H1 (cell line): Measurements from ENCODE around the gene ARHGEF4. TPM values are rescaled to one million over a fixed set of nuclear protein-coding genes. Genes with fewer than 3 reads are reported as not detected.
"Not testable (repeated sequence)": the region's sequence is repeated elsewhere in the genome, so short reads cannot be mapped to it uniquely, and the experiment has no call there.

Experiments
- CTCF ChIA-PET: fragments of 300-600 bp; sonication (Branson Sonifier 250); formaldehyde crosslinking; loops from one replicate; lab custom pipeline; 2021; ENCODE audit not compliant: partially characterized antibody; lab: Charles Lee
- POLR2A ChIA-PET: fragments of 300-600 bp; sonication (Branson Sonifier 250); formaldehyde crosslinking; loops from one replicate; lab custom pipeline; 2021; ENCODE audit warnings: inconsistent platforms; ENCODE audit not compliant: partially characterized antibody; lab: Charles Lee
- DNase-seq, 2 experiments: peaks; one replicate each; pipeline versions ENCODE4 v3.0.0 to v3.0.0-alpha.2; 2010 to 2022; ENCODE audit warnings: low spot score in 2 of 2, low read depth in 1 of 2, mixed read lengths in 1 of 2
- FAIRE-seq: peaks from 2 replicates; lab custom pipeline; 2011; peaks lifted over from hg19 to GRCh38; lab: Jason Lieb, UNC
- H2AFZ ChIP-seq: 2 replicates; pipeline ENCODE4 v1.8.1; 2012; ENCODE audit warnings: low read length, inconsistent platforms
- H2AK5ac ChIP-seq: 2 replicates; pipeline ENCODE4 v1.6.1; 2013; ENCODE audit warnings: low read depth, low read length
- H2BK120ac ChIP-seq: replicated peaks from 2 replicates; pipeline ENCODE3; 2013; ENCODE audit warnings: low read depth, low read length, inconsistent platforms
- H2BK12ac ChIP-seq: 2 replicates; pipeline ENCODE4 v1.6.1; 2013; ENCODE audit warnings: low read depth, low read length
- H2BK15ac ChIP-seq: 2 replicates; pipeline ENCODE4 v1.6.1; 2013; ENCODE audit warnings: low read length
- H2BK20ac ChIP-seq: 2 replicates; pipeline ENCODE4 v1.6.1; 2013; ENCODE audit warnings: low read length
- H2BK5ac ChIP-seq: 2 replicates; pipeline ENCODE4 v1.6.1; 2013; ENCODE audit warnings: low read depth, low read length
- H3K14ac ChIP-seq: 2 replicates; pipeline ENCODE4 v1.6.1; 2013; ENCODE audit warnings: inconsistent platforms; ENCODE audit not compliant: insufficient read length
- H3K18ac ChIP-seq: 2 replicates; pipeline ENCODE4 v1.6.1; 2013; ENCODE audit warnings: low read length; ENCODE audit errors: extremely low read depth
- H3K23ac ChIP-seq: 2 replicates; pipeline ENCODE4 v1.6.1; 2013; ENCODE audit warnings: inconsistent platforms; ENCODE audit not compliant: insufficient read length
- H3K23me2 ChIP-seq: 2 replicates; pipeline ENCODE4 v1.6.1; 2013; ENCODE audit warnings: low read depth, low read length
- H3K27ac ChIP-seq: 2 replicates; pipeline ENCODE4 v1.6.1; 2011; ENCODE audit warnings: low read depth, low read length, inconsistent platforms
- H3K27me3 ChIP-seq, 4 experiments: replicated peaks in 1 of 4; 1 replicate in 1 of 4; 2 replicates in 3 of 4; pipeline versions ENCODE4 v1.6.1 to v1.8.1; 2011 to 2013; ENCODE audit warnings: low read length in 3 of 4, mild to moderate bottlenecking in 3 of 4, inconsistent platforms in 2 of 4, mixed read lengths in 2 of 4, moderate library complexity in 1 of 4; ENCODE audit not compliant: control insufficient read depth in 3 of 4, insufficient read depth in 3 of 4; ENCODE audit errors: extremely low read depth in 1 of 4
- H3K36me3 ChIP-seq, 4 experiments: 2 replicates each; pipeline versions ENCODE4 v1.6.1 to v1.8.1; 2011 to 2013; ENCODE audit warnings: mild to moderate bottlenecking in 4 of 4, low read length in 3 of 4, moderate library complexity in 2 of 4, control low read depth in 1 of 4, inconsistent platforms in 1 of 4; ENCODE audit not compliant: insufficient read depth in 4 of 4, control insufficient read depth in 2 of 4
- H3K4ac ChIP-seq: replicated peaks from 2 replicates; pipeline ENCODE3; 2013; ENCODE audit warnings: low read length, low read depth, mixed read lengths, inconsistent platforms; ENCODE audit not compliant: insufficient read length
- H3K4me1 ChIP-seq, 4 experiments: replicated peaks in 1 of 4; 1 replicate in 1 of 4; 2 replicates in 3 of 4; pipeline versions ENCODE4 v1.6.1 to v1.8.1; 2011 to 2013; ENCODE audit warnings: low read length in 3 of 4, inconsistent platforms in 2 of 4, mixed read lengths in 1 of 4; ENCODE audit not compliant: insufficient read depth in 4 of 4, control insufficient read depth in 3 of 4
- H3K4me2 ChIP-seq, 2 experiments: 2 replicates each; pipeline versions ENCODE4 v1.6.1 to v1.8.1; 2011 to 2013; ENCODE audit warnings: low read depth in 2 of 2, low read length in 2 of 2, control low read depth in 1 of 2, inconsistent platforms in 1 of 2, mild to moderate bottlenecking in 1 of 2; ENCODE audit not compliant: insufficient read depth in 1 of 2
- H3K4me3 ChIP-seq, 4 experiments: fragments of 200-600, 300-600 bp in 1 of 4; sonication (generic), shearing (Covaris generic), sonication (Bioruptor Twin) in 1 of 4; 2 replicates each; pipeline versions ENCODE4 v1.5.1 to v1.8.1; 2011 to 2016; ENCODE audit warnings: low read length in 4 of 4, low read depth in 3 of 4, control low read depth in 2 of 4, inconsistent platforms in 2 of 4, mild to moderate bottlenecking in 2 of 4, mixed read lengths in 1 of 4, moderate library complexity in 1 of 4; ENCODE audit not compliant: insufficient read depth in 2 of 4; ENCODE audit errors: extremely low read depth in 1 of 4
- H3K56ac ChIP-seq: replicated peaks from 2 replicates; pipeline ENCODE3; 2013; ENCODE audit warnings: low read depth, mild to moderate bottlenecking, mixed read lengths, low read length, inconsistent platforms; ENCODE audit not compliant: insufficient read length
- H3K79me1 ChIP-seq: 2 replicates; pipeline ENCODE4 v1.6.1; 2013; ENCODE audit warnings: low read depth, low read length, control low read depth
- H3K79me2 ChIP-seq, 2 experiments: 2 replicates each; pipeline versions ENCODE4 v1.6.1 to v1.8.1; 2012 to 2013; ENCODE audit warnings: low read length in 2 of 2, mild to moderate bottlenecking in 2 of 2, inconsistent platforms in 1 of 2; ENCODE audit not compliant: insufficient read depth in 2 of 2, control insufficient read depth in 1 of 2
- H3K9ac ChIP-seq, 4 experiments: replicated peaks in 1 of 4; 1 replicate in 1 of 4; 2 replicates in 3 of 4; pipeline versions ENCODE4 v1.6.1 to v1.8.1; 2011 to 2013; ENCODE audit warnings: low read depth in 3 of 4, low read length in 3 of 4, control low read depth in 2 of 4, mild to moderate bottlenecking in 2 of 4, moderate library complexity in 2 of 4, inconsistent platforms in 1 of 4; ENCODE audit errors: extremely low read depth in 1 of 4
- H3K9me3 ChIP-seq, 2 experiments: 2 replicates each; pipeline versions ENCODE4 v1.6.1 to v1.8.1; 2012 to 2013; ENCODE audit warnings: mild to moderate bottlenecking in 2 of 2, moderate library complexity in 2 of 2, control low read depth in 1 of 2, inconsistent platforms in 1 of 2, low read depth in 1 of 2, low read length in 1 of 2, mixed read lengths in 1 of 2; ENCODE audit not compliant: insufficient read depth in 2 of 2
- H4K20me1 ChIP-seq, 2 experiments: replicated peaks in 1 of 2; 2 replicates each; pipeline versions ENCODE3 to v1.8.1; 2011 to 2013; ENCODE audit warnings: inconsistent platforms in 2 of 2, low read length in 2 of 2, mild to moderate bottlenecking in 1 of 2; ENCODE audit not compliant: insufficient read depth in 2 of 2, control insufficient read depth in 1 of 2
- H4K5ac ChIP-seq: 2 replicates; pipeline ENCODE4 v1.6.1; 2013; ENCODE audit warnings: low read length, low read depth, mixed read lengths, inconsistent platforms; ENCODE audit not compliant: insufficient read length
- H4K8ac ChIP-seq: 2 replicates; pipeline ENCODE4 v1.8.0; 2013; ENCODE audit warnings: mild to moderate bottlenecking, moderate library complexity, low read length, inconsistent platforms; ENCODE audit not compliant: insufficient read depth; ENCODE audit errors: extremely low read depth
- H4K91ac ChIP-seq: replicated peaks from 2 replicates; pipeline ENCODE3; 2013; ENCODE audit warnings: low read length, mixed read lengths, inconsistent platforms; ENCODE audit not compliant: insufficient read length
- CBX8 ChIP-seq: fragments of 300-800, 300-1000 bp; sonication (generic); IDR thresholded peaks from 2 replicates; pipeline ENCODE4 v1.7.1; 2016; ENCODE audit warnings: low read depth, low read length, borderline replicate concordance
- HDAC6 ChIP-seq: IDR thresholded peaks from one replicate; pipeline ENCODE4 v1.7.1; 2012; ENCODE audit warnings: low read depth, mild to moderate bottlenecking, inconsistent platforms, low read length, moderate library complexity
- WGBS, 2 experiments: shearing (Covaris generic) in 1 of 2; methylation state at CpG; one replicate each; pipeline versions ENCODE4 v1.1.6 to v1.1.7; 2013 to 2015; ENCODE audit warnings: low lambda C conversion rate in 2 of 2, mixed read lengths in 2 of 2, inconsistent platforms in 1 of 2, low coverage in 1 of 2, missing lambda C conversion rate in 1 of 2; ENCODE audit not compliant: insufficient replicate concordance in 2 of 2, insufficient coverage in 1 of 2, insufficient read length in 1 of 2; ENCODE audit errors: extremely low coverage in 1 of 2, missing lambda C conversion rate in 1 of 2; 5-methylcytosine and 5-hydroxymethylcytosine counted together
- polyA plus RNA-seq, 7 experiments: library from polyadenylated mRNA; depleted of rRNA in 3 of 7; stranded (reverse) in 5 of 7; unstranded in 2 of 7; fragments of >200 nt in 5 of 7; fragments of 200-250 nt in 2 of 7; gene quantifications; 1 replicate in 5 of 7; 2 replicates in 1 of 7; 4 replicates in 1 of 7; pipeline versions ENCODE4 v1.2.1 to v1.2.3, GENCODE V29; 2011 to 2013; ENCODE audit warnings: missing spikeins in 2 of 7, mixed read lengths in 2 of 7
- total RNA-seq: library from RNA; stranded (reverse); fragmentation: NEBNext Ultra II Directional; extraction: Animal tissue kit (Norgen Biotek cat#: 25700); gene quantifications from 2 replicates; pipeline ENCODE4 v1.2.1, GENCODE V29; 2021

Gene ARHGEF4
- total and polyA plus RNA-seq, 2 of the 8 experiments (the other 6 are each of a cell fraction or from before 2014, with no cell fraction given), result 10.6 to 14.6 TPM

DNA sequence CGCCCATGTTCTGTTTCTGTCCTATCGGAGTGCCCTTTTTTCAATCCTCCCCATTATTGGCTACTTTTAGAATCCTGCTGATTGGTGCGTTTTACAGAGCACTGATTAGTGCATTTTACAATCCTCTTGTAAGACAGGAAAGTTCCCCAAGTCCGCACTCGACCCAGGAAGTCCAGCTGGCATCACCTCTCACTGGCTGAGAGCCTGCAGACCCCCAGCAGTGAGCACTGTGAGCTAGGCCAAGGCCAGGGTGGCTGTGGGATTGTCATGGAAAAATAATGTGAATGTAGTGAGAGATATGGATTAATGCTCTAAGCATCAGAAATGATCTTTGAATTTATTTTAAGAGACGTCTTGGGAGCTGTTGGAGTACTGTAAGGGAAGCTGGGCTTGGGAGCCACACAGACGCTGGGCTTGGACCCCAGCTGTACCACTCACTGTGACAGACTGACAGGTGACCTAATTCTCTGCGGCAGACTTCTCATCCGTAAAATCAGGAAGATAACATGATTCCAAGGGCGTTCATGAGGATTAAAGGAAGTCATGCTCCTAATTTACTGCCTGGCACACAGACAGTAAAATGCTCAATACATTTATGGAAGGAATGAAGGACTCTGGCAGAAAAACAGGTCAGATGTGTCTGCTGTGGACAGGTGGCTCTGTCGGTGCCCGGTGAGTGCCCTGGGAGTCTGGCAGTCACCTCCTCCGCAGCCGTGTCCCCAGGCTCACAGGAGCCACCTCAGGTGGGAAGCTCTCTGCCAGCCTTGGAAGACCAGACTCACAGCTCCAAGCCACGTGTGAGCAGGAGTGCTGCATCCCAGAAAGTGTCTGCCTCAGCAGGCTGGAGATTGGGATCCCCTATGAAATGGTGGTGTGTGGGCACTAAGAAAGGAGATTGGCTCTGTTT lies 151.1 kb downstream of the ARHGEF4 start (continued):
- TF ChIP-seq HDAC6, result no peak
- no peak for TF ChIP-seq CBX8

DNA sequence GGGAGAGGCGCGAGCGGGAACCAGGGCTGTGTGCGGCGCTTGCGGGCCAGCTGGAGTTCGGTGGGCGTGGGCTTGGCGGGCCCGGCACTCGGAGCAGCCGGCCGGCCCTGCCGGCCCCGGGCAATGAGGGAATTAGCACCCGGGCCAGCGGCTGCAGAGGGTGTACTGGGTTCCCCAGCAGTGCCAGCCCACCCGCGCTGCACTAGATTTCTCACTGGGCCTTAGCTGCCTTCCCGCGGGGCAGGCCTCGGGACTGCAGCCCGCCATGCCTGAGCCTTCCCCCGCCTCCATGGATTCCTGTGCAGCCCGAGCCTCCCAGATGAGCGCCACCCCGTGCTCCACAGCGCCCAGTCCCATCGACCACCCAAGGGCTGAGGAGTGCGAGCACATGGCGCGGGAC lies 154.7 kb downstream of the ARHGEF4 start:
- H3K56ac ChIP-seq, H2BK5ac ChIP-seq, H4K20me1 ChIP-seq, H3K79me1 ChIP-seq, H3K27me3 ChIP-seq, H2BK15ac ChIP-seq, H2AK5ac ChIP-seq, H2BK12ac ChIP-seq, H4K8ac ChIP-seq, H3K14ac ChIP-seq, H4K5ac ChIP-seq, H3K27ac ChIP-seq, H3K23me2 ChIP-seq, H3K4ac ChIP-seq, H3K9ac ChIP-seq, DNase-seq, H4K91ac ChIP-seq, H3K4me3 ChIP-seq, H3K23ac ChIP-seq, H2BK20ac ChIP-seq, H3K18ac ChIP-seq, H2AFZ ChIP-seq, H3K4me1 ChIP-seq, H2BK120ac ChIP-seq, H3K36me3 ChIP-seq, H3K79me2 ChIP-seq, FAIRE-seq, H3K4me2 ChIP-seq, H3K9me3 ChIP-seq: not testable (repeated sequence)
- ChIA-PET POLR2A (interaction anchor here (1.4 kb wide), 1 partner anchor 11 kb away, joined by 3 read pairs; no protein-coding TSS in a partner anchor), CTCF (interaction anchor here (1.5 to 1.7 kb wide), 2 partner anchors 10 to 11 kb away, joined by 3 to 5 read pairs; no protein-coding TSS in a partner anchor)
- 95% methylated on average over 22 of the region's 32 CpGs; no CpG with 5 or more reads in 1 of the 2 experiments for WGBS, 2 experiments
